Measurements from ENCODE around the gene ATP1A1. TPM values are rescaled to one million over a fixed set of nuclear protein-coding genes. Genes with fewer than 3 reads are reported as not detected.

Gene ATP1A1
- total RNA-seq, 1 donor, result 122 TPM

GRCh38 chr1:116367256-116367945, 5.6 kb upstream of the ATP1A1 start:
- peaks cover 3% of the 10 kb centered on the region for H3K4me1 ChIP-seq (ENCODE audit: insufficient read depth, low read length)
- no peak overlapping the region for H3K4me3 ChIP-seq (ENCODE audit: insufficient read depth, low read length)
- no peak overlapping the region for H3K4me2 ChIP-seq (ENCODE audit: insufficient read depth, low read length)
- no peak overlapping the region for H3K27ac ChIP-seq (ENCODE audit: low read depth, low read length)
- peaks cover 32% of the 10 kb centered on the region for H3K27me3 ChIP-seq (ENCODE audit: insufficient read depth, low read length)
- H3K9me3 ChIP-seq (ENCODE audit: low read depth, low read length), result no peaks in the 10 kb centered on the region
- H4K20me1 ChIP-seq (ENCODE audit: insufficient read depth, low read length), result no peaks in the 10 kb centered on the region
- no peak for TF ChIP-seq CTCF (IDR thresholded peaks at IDR 0.05; ENCODE audit: extremely low read depth, low read depth, low read length)
- no peaks in the 10 kb centered on the region for H3K79me2 ChIP-seq (ENCODE audit: insufficient read depth, low read length)
- no peak overlapping the region for H2AFZ ChIP-seq (ENCODE audit: low read length)
- no peaks in the 10 kb centered on the region for H3K36me3 ChIP-seq (ENCODE audit: insufficient read depth, low read length)
- no peak for DNase-seq (ENCODE audit: insufficient read length, low spot score, missing footprints)

DNA sequence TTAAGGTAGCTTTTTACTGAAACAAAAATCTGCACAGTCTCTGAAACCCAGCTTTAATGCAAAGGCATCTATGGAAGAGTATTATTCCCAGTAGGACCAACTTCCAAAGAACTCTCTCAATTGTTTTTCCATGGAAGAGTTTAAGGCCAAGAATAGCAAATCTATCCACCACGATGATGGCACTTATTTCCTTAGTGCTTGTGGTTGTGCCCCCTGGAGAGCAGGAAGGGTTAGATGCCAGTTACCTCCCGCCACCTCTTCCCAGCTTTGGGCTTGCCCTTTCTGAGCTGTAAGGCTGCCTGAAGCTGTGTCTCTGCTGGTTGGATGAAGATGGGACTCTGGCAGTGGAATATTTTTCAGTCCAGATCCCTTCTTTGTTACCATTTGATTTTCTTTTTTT, 4.8 kb upstream of the ATP1A1 start:
- Histone ChIP-seq H3K36me3 (ENCODE audit: insufficient read depth, low read length) (no peaks in the 10 kb centered on the region), H3K79me2 (ENCODE audit: insufficient read depth, low read length) (no peaks in the 10 kb centered on the region), H3K9me3 (ENCODE audit: low read depth, low read length) (no peaks in the 10 kb centered on the region), H3K4me3 (ENCODE audit: insufficient read depth, low read length) (no peak overlapping the region), H4K20me1 (ENCODE audit: insufficient read depth, low read length) (no peaks in the 10 kb centered on the region), H3K27me3 (ENCODE audit: insufficient read depth, low read length) (peaks cover 32% of the 10 kb centered on the region), H3K4me2 (ENCODE audit: insufficient read depth, low read length) (no peak overlapping the region), H3K4me1 (ENCODE audit: insufficient read depth, low read length) (peaks cover 6% of the 10 kb centered on the region), H2AFZ (ENCODE audit: low read length) (no peak overlapping the region), H3K27ac (ENCODE audit: low read depth, low read length) (no peak overlapping the region)
- TF ChIP-seq CTCF (IDR thresholded peaks at IDR 0.05; ENCODE audit: extremely low read depth, low read depth, low read length), result no peak
- DNase-seq (ENCODE audit: insufficient read length, low spot score, missing footprints), result peak; percentile 43

- Histone ChIP-seq H3K79me2 (ENCODE audit: insufficient read depth, low read length) (peaks cover 15% of the 10 kb centered on the region), H3K4me3 (ENCODE audit: insufficient read depth, low read length) (no peak overlapping the region), H2AFZ (ENCODE audit: low read length) (no peak overlapping the region), H3K4me1 (ENCODE audit: insufficient read depth, low read length) (peaks cover 18% of the 10 kb centered on the region), H3K27ac (ENCODE audit: low read depth, low read length) (no peak overlapping the region), H4K20me1 (ENCODE audit: insufficient read depth, low read length) (no peaks in the 10 kb centered on the region), H3K27me3 (ENCODE audit: insufficient read depth, low read length) (peaks cover 26% of the 10 kb centered on the region), H3K4me2 (ENCODE audit: insufficient read depth, low read length) (no peak overlapping the region), H3K9me3 (ENCODE audit: low read depth, low read length) (no peaks in the 10 kb centered on the region), H3K36me3 (ENCODE audit: insufficient read depth, low read length) (no peaks in the 10 kb centered on the region)
- peak; percentile 77 for DNase-seq (ENCODE audit: insufficient read length, low spot score, missing footprints)
- TF ChIP-seq CTCF (IDR thresholded peaks at IDR 0.05; ENCODE audit: extremely low read depth, low read depth, low read length), result no peak
These were observed 2.9 kb upstream of the ATP1A1 start for GRCh38 chr1:116370181-116370580.

DNA sequence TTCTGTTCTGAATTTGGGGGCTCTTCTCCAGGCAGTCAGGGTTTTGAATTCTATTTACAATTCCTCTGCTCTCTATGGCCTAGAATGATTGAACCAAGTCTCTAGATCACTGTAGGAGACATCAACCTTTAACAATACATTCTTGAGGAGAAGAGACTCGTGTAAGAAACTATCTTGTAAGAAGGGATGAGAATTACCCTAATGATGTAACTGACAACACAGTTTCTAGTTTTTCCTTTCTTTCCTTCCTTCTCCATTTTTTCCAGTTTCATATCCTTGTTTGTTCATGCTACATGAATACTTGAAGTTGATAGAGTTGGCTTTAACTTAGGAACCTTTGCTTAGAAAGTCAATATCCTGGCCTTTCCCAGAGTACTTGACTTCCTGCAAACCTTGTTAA, 1.3 kb upstream of the ATP1A1 start:
- H3K9me3 ChIP-seq (ENCODE audit: low read depth, low read length), result no peaks in the 10 kb centered on the region
- H3K4me1 ChIP-seq (ENCODE audit: insufficient read depth, low read length), result peaks cover 34% of the 10 kb centered on the region
- DNase-seq (ENCODE audit: insufficient read length, low spot score, missing footprints), result peak; percentile 68
- no peak overlapping the region for H3K4me3 ChIP-seq (ENCODE audit: insufficient read depth, low read length)
- H3K36me3 ChIP-seq (ENCODE audit: insufficient read depth, low read length), result no peaks in the 10 kb centered on the region
- peaks cover 19% of the 10 kb centered on the region for H3K27me3 ChIP-seq (ENCODE audit: insufficient read depth, low read length)
- no peaks in the 10 kb centered on the region for H4K20me1 ChIP-seq (ENCODE audit: insufficient read depth, low read length)
- peaks cover 24% of the 10 kb centered on the region for H3K79me2 ChIP-seq (ENCODE audit: insufficient read depth, low read length)
- H3K27ac ChIP-seq (ENCODE audit: low read depth, low read length), result no peak overlapping the region
- no peak overlapping the region for H2AFZ ChIP-seq (ENCODE audit: low read length)
- H3K4me2 ChIP-seq (ENCODE audit: insufficient read depth, low read length), result no peak overlapping the region
- no peak for TF ChIP-seq CTCF (IDR thresholded peaks at IDR 0.05; ENCODE audit: extremely low read depth, low read depth, low read length)

Data from osteoblast (primary cell).